Measurements from ENCODE around the gene CAP2. TPM values are rescaled to one million over a fixed set of nuclear protein-coding genes. Genes with fewer than 3 reads are reported as not detected.

The CAP2 gene
- total RNA-seq, 2 donors from 2014 or later, result not detected

DNA sequence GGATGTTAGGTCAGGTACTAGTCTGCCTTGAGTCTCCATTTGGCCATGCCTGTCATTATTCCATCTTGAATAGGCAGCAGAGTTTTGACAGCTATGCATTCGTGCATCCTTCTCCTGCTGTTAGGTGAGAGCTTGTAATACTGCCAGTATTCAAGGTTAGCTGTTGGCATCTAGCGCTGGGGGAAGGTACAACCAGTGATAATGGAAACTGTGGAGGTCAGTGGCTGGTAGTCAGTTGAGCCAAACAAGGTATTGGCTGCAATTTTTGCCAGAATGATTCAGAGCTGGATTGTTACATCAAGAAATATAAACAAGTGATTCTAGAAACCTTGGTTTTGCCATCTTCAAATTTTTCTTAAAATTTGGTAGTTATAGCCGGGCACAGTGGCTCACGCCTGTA, 213.2 kb downstream of the CAP2 start:
- DNase-seq (ENCODE audit: low spot score), result no peak
- H3K4me1 Mint-ChIP-seq (ENCODE audit: low read depth in 2 of 2), result peaks cover 26 to 28% of the 10 kb centered on the region in 2 donors
- peak overlapping the region in 1 of 2 donors; percentile 45 for H3K27ac Mint-ChIP-seq
- H3K27me3 Mint-ChIP-seq, result no peaks in the 10 kb centered on the region
- no peak overlapping the region for H3K4me3 Mint-ChIP-seq
- H3K36me3 Mint-ChIP-seq, result no peaks in the 10 kb centered on the region
- ATAC-seq, result no peak
- no peaks in the 10 kb centered on the region for H3K9me3 Mint-ChIP-seq

Other genes with a start within 250 kb of the CAP2 start
- gene RBM24, start 112.2 kb upstream of the CAP2 start, total RNA-seq, result not detected
- 1 to 10 TPM; 3.3 to 7.1 TPM for gene FAM8A1, start 206.7 kb downstream of the CAP2 start, total RNA-seq